ENCODE measurements around the gene AMOTL2. TPM values are rescaled to one million over a fixed set of nuclear protein-coding genes. Genes with fewer than 3 reads are reported as not detected.

Gene AMOTL2
- total and polyA plus RNA-seq, 2 experiments from 2014 or later = 17.9 to 102 TPM

- TF ChIP-seq, protein P1, sequence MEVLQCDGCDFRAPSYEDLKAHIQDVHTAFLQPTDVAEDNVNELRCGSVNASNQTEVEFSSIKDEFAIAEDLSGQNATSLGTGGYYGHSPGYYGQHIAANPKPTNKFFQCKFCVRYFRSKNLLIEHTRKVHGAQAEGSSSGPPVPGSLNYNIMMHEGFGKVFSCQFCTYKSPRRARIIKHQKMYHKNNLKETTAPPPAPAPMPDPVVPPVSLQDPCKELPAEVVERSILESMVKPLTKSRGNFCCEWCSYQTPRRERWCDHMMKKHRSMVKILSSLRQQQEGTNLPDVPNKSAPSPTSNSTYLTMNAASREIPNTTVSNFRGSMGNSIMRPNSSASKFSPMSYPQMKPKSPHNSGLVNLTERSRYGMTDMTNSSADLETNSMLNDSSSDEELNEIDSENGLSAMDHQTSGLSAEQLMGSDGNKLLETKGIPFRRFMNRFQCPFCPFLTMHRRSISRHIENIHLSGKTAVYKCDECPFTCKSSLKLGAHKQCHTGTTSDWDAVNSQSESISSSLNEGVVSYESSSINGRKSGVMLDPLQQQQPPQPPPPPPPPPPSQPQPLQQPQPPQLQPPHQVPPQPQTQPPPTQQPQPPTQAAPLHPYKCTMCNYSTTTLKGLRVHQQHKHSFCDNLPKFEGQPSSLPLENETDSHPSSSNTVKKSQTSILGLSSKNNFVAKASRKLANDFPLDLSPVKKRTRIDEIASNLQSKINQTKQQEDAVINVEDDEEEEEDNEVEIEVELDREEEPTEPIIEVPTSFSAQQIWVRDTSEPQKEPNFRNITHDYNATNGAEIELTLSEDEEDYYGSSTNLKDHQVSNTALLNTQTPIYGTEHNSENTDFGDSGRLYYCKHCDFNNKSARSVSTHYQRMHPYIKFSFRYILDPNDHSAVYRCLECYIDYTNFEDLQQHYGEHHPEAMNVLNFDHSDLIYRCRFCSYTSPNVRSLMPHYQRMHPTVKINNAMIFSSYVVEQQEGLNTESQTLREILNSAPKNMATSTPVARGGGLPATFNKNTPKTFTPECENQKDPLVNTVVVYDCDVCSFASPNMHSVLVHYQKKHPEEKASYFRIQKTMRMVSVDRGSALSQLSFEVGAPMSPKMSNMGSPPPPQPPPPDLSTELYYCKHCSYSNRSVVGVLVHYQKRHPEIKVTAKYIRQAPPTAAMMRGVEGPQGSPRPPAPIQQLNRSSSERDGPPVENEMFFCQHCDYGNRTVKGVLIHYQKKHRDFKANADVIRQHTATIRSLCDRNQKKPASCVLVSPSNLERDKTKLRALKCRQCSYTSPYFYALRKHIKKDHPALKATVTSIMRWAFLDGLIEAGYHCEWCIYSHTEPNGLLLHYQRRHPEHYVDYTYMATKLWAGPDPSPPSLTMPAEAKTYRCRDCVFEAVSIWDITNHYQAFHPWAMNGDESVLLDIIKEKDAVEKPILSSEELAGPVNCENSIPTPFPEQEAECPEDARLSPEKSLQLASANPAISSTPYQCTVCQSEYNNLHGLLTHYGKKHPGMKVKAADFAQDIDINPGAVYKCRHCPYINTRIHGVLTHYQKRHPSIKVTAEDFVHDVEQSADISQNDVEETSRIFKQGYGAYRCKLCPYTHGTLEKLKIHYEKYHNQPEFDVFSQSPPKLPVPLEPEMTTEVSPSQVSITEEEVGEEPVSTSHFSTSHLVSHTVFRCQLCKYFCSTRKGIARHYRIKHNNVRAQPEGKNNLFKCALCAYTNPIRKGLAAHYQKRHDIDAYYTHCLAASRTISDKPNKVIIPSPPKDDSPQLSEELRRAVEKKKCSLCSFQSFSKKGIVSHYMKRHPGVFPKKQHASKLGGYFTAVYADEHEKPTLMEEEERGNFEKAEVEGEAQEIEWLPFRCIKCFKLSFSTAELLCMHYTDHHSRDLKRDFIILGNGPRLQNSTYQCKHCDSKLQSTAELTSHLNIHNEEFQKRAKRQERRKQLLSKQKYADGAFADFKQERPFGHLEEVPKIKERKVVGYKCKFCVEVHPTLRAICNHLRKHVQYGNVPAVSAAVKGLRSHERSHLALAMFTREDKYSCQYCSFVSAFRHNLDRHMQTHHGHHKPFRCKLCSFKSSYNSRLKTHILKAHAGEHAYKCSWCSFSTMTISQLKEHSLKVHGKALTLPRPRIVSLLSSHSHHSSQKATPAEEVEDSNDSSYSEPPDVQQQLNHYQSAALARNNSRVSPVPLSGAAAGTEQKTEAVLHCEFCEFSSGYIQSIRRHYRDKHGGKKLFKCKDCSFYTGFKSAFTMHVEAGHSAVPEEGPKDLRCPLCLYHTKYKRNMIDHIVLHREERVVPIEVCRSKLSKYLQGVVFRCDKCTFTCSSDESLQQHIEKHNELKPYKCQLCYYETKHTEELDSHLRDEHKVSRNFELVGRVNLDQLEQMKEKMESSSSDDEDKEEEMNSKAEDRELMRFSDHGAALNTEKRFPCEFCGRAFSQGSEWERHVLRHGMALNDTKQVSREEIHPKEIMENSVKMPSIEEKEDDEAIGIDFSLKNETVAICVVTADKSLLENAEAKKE (CRISPR knock-in tag; IDR thresholded peaks at IDR 0.05) = no peak
Observed at GRCh38 chr3:134381831-134382442, 7.7 kb upstream of the AMOTL2 start (continued).

GRCh38 chr3:134381076-134381475, 6.8 kb upstream of the AMOTL2 start:
- no peak overlapping the region; the same call in 1 of the 2 replicates for H3K4me2 ChIP-seq
- no peak overlapping the region for H3K27ac ChIP-seq (ENCODE audit: low read depth)
- H3F3A ChIP-seq (replicated peaks; ENCODE audit: low read depth) = no peaks in the 10 kb centered on the region; the same call in 1 of the 2 replicates
- Mint-ChIP-seq H3K27ac (no peak overlapping the region), H3K36me3 (ENCODE audit: low read depth) (no peaks in the 10 kb centered on the region; the same call in 2 of the 3 replicates), H3K4me3 (no peak overlapping the region), H3K27me3 (ENCODE audit: insufficient read depth, low read depth, poor library complexity) (peaks cover 27% of the 10 kb centered on the region), H3K4me1 (peaks cover 38% of the 10 kb centered on the region), H3K9me3 (no peaks in the 10 kb centered on the region)
- H3K79me2 ChIP-seq (replicated peaks; ENCODE audit: insufficient read depth) = no peaks in the 10 kb centered on the region
- DNase-seq (ENCODE audit: low spot score) (no peak), ATAC-seq (no peak)
- H3K36me3 ChIP-seq (ENCODE audit: insufficient read depth) = no peaks in the 10 kb centered on the region
- peaks cover 27% of the 10 kb centered on the region for H3K27me3 ChIP-seq (ENCODE audit: insufficient read depth)
- no peaks in the 10 kb centered on the region for H4K20me1 ChIP-seq (replicated peaks; ENCODE audit: insufficient read depth)
- H2AFZ ChIP-seq = no peak overlapping the region
- H3K9me2 ChIP-seq (ENCODE audit: insufficient read depth) = peaks cover 5% of the 10 kb centered on the region; the same call in 1 of the 2 replicates
- H3K4me3 ChIP-seq = no peak overlapping the region
- peaks cover 37% of the 10 kb centered on the region for H3K4me1 ChIP-seq (ENCODE audit: insufficient read depth)
- TF ChIP-seq ZNF331 (CRISPR knock-in tag; IDR thresholded peaks at IDR 0.05; ENCODE audit: low read depth) (no peak), ETS1 (IDR thresholded peaks at IDR 0.05) (no peak), ZNF114 (CRISPR knock-in tag; IDR thresholded peaks at IDR 0.05) (no peak), NANOG (IDR thresholded peaks at IDR 0.05; ENCODE audit: borderline replicate concordance) (no peak), EZH2 (IDR thresholded peaks at IDR 0.05; ENCODE audit: low read depth, unreplicated experiment) (no peak), REST (IDR thresholded peaks at IDR 0.05; ENCODE audit: unreplicated experiment) (no peak), JUNB (IDR thresholded peaks at IDR 0.05; ENCODE audit: unreplicated experiment) (no peak), CREB1 (CRISPR knock-in tag; IDR thresholded peaks at IDR 0.05; ENCODE audit: low read depth) (no peak), STAT1 (IDR thresholded peaks at IDR 0.05; ENCODE audit: unreplicated experiment) (no peak), POLR2AphosphoS5 (IDR thresholded peaks at IDR 0.05; ENCODE audit: low read depth) (no peak)
- TF ChIP-seq, protein P2, sequence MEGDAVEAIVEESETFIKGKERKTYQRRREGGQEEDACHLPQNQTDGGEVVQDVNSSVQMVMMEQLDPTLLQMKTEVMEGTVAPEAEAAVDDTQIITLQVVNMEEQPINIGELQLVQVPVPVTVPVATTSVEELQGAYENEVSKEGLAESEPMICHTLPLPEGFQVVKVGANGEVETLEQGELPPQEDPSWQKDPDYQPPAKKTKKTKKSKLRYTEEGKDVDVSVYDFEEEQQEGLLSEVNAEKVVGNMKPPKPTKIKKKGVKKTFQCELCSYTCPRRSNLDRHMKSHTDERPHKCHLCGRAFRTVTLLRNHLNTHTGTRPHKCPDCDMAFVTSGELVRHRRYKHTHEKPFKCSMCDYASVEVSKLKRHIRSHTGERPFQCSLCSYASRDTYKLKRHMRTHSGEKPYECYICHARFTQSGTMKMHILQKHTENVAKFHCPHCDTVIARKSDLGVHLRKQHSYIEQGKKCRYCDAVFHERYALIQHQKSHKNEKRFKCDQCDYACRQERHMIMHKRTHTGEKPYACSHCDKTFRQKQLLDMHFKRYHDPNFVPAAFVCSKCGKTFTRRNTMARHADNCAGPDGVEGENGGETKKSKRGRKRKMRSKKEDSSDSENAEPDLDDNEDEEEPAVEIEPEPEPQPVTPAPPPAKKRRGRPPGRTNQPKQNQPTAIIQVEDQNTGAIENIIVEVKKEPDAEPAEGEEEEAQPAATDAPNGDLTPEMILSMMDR (conservative IDR thresholded peaks at IDR 0.05; ENCODE audit: low read depth in 2 of 2) = no peak
